SK-N-MC (cell line): Measurements from ENCODE around the gene MACF1.
A peak's percentile ranks its signal among the peaks of the same experiment; 100 is the strongest.

Source experiments
- DNase-seq: peaks from one replicate; pipeline ENCODE4 v3.0.0-alpha.2; 2011; ENCODE audit warnings: low read depth, low spot score
- H3K27ac ChIP-seq: fragments of 200-600 bp; sonication (generic); 2 replicates; pipeline ENCODE4 v1.5.1; 2016; ENCODE audit warnings: mixed run types
- H3K36me3 ChIP-seq: fragments of 200-600 bp; sonication (generic); 2 replicates; pipeline ENCODE4 v1.6.1; 2017; ENCODE audit warnings: antibody characterized with exemption, low read length, mixed read lengths; ENCODE audit not compliant: insufficient read depth
- H3K4me3 ChIP-seq: fragments of 200-600 bp; sonication (generic); 2 replicates; pipeline ENCODE4 v1.5.1; 2016
- H3K9ac ChIP-seq: fragments of 200-600 bp; sonication (generic); 2 replicates; pipeline ENCODE4 v1.8.0; 2017; ENCODE audit warnings: mixed run types, mixed read lengths; ENCODE audit not compliant: insufficient read length
- H3K9me3 ChIP-seq: fragments of 200-600 bp; sonication (generic); 2 replicates; pipeline ENCODE4 v1.6.1; 2017; ENCODE audit warnings: low read depth, mild to moderate bottlenecking, antibody characterized with exemption, low read length, moderate library complexity, mixed read lengths
- EZH2 ChIP-seq: fragments of 200-600 bp; sonication (generic); IDR thresholded peaks from one replicate; pipeline ENCODE4 v1.6.1; 2017; ENCODE audit warnings: antibody characterized with exemption
- FOXP2 ChIP-seq: optimal IDR thresholded peaks from 2 replicates; pipeline ENCODE3; 2011; ENCODE audit warnings: mild to moderate bottlenecking, moderate library complexity; ENCODE audit not compliant: insufficient read depth; ENCODE audit errors: extremely low read length, control extremely low read depth
- POLR2AphosphoS5 ChIP-seq: IDR thresholded peaks from 2 replicates; pipeline ENCODE4 v1.6.1; 2012; ENCODE audit warnings: mild to moderate bottlenecking, low read depth, low read length, borderline replicate concordance

The MACF1 gene

DNA sequence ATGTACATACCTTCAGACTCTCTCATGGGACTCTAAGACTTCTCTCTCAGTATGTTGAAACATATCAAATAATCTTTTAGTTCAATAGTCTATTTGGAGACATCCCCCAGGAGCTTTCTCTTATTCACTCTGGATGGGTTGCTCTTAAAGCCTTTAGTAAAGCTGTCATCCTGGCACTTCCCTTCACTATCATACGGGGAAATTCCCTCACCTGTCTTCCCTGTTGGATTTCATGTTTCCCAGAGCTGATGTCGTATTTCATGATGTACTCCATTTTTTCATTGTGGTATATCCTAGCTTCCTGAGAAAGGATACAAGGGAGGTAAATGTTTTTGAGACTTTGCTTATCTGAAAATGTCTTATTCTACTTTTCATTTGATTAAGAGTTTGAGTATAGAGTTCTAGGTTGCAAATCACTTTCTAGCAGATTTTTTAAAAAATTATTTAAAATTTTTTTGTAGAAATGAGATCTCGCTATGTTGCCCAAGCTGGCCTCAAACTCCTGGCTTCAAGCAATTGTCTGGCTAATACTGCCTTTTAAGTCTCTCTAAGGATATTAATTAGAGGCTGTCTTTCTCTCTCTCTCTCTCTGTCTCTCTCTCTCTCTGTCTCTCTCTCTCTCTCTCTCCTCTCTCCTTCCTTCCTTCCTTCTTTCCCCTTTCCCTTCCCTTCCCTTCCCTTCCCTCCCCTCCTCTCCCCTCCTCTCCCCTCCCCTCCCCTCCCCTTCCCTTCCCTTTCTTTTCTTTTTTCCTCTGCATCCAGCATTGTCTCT lies 17.0 kb upstream of the MACF1 start:
- no peak overlapping the region for H3K27ac ChIP-seq
- H3K9me3 ChIP-seq = no peaks in the 10 kb centered on the region
- no peak for TF ChIP-seq FOXP2
- TF ChIP-seq POLR2AphosphoS5 = no peak
- TF ChIP-seq EZH2 = no peak
- no peak overlapping the region for H3K4me3 ChIP-seq
- H3K36me3 ChIP-seq = no peaks in the 10 kb centered on the region
- no peak for DNase-seq
- H3K9ac ChIP-seq = no peak overlapping the region

DNA sequence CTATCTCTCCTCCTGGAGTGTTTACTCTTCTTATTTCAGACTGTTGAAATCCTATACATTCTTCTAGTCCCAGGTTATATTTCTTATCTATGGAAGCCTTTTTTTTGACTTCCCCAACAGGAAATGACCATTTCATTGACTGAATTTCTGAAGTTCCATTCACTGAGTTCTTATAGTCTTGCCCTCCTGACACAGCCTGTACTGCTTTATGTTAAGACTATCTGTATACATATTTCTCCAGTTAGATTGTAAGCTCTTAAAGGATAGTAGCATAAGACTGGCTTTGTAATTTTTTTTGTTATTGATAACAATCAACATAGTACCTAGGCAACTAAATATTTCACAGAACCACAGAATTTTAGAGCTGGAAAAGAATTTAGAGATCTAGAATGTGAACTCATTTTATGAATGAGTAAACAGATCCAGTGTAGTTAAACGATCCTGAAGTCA lies 14.9 kb upstream of the MACF1 start:
- Histone ChIP-seq H3K9ac (no peak overlapping the region), H3K4me3 (no peak overlapping the region), H3K27ac (no peak overlapping the region), H3K9me3 (no peaks in the 10 kb centered on the region), H3K36me3 (no peaks in the 10 kb centered on the region)
- no peak for TF ChIP-seq FOXP2
- no peak for TF ChIP-seq EZH2
- TF ChIP-seq POLR2AphosphoS5 = no peak
- DNase-seq = no peak

DNA sequence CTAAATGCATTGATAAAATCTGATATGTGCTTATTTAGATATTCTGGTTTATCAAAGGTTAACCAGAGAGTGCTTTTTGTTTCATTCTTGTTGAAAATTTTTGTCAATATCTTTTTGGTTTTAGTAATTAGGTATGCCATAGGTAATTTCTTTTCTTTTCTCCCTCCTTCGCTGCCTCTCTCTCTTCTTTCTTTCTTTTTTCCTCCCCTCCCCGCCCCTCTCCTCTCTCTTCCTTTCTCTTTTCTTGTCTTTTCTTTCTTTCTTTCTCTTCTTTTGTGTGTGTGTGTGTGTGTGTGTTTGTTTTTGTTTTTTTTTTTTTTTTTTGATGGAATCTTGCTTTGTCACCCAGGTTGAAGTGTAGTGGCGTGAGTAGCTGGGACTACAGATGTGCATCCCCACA lies 14.4 kb upstream of the MACF1 start:
- Histone ChIP-seq H3K27ac (no peak overlapping the region), H3K4me3 (no peak overlapping the region), H3K9me3 (no peaks in the 10 kb centered on the region), H3K9ac (no peak overlapping the region), H3K36me3 (no peaks in the 10 kb centered on the region)
- DNase-seq = no peak
- TF ChIP-seq EZH2 (no peak), FOXP2 (no peak), POLR2AphosphoS5 (no peak)

DNA sequence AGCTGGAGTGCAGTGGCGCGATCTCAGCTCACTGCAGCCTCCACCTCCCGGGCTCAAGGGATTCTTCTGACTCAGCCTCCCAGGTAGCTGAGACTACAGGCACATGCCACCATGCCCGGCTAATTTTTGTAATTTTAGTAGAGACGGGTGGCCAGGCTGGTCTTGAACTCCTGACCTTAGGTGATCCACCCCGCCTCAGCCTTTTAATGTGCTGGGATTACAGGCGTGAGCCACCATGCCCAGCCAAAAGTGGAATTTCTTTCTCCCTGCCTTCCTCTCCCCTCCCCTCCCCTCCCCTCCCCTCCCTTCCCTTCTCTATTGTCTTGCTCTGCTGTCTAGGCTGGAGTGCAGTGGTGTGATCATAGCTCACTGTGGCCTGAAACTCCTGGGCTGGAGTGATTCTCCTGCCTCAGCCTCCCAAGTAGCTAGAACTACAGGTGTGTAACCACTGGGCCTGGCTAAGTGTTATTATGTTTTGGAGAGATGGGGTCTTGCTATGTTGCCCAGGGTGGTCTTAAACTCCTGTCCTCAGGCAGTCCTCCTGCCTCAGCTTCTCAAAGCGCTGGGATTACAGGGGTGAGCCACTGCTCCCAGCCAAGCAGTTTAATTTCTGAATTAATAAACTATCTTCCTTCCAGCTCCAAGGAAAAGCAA lies 10.0 kb upstream of the MACF1 start:
- Histone ChIP-seq H3K4me3 (no peak overlapping the region), H3K9ac (no peak overlapping the region), H3K36me3 (no peaks in the 10 kb centered on the region), H3K9me3 (no peaks in the 10 kb centered on the region), H3K27ac (no peak overlapping the region)
- no peak for DNase-seq
- TF ChIP-seq POLR2AphosphoS5 (no peak), EZH2 (no peak)

DNA sequence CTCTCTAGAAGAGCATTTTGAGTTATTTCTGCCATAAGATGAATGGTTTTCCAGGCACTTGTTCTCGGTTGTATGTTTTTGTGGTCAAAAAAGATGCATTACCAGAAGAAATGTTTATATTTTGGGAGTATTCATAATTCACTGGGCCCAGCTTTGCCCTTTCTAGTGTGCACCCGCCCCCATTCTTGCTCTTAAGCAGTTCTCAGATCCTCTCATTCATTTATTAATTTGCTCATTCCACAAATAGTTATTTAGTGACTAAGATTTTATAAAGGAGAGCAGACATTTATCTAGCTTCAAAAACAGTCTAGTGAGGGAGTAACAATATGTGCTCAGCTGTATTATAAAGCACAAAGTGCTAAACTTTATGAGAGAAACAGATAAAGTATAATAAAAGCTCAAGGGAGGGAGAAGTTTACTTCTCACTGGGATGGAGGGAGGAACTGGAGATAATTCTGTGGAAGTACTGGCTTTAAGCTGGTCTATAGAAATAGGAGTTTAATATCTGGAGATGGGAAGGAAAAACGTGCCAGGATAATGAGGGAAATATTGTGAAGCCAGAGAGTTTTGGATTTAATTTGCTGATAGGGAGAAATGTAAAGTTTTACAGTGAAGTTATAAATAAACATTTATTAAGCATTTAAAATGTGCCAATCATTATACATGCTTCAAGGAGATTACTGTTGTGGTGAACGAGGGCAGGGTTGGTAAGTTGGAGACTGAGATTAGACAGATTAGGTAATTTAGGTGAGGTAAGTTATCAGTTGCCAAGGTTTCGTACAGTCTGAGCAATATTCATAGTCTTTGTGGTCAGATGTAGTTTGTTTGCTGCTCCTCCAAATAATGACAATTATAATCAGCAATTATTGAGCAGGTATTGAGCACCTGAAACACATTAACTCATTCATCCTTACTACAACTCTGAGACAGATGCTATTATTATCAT lies 9.1 kb upstream of the MACF1 start:
- Histone ChIP-seq H3K4me3 (no peak overlapping the region), H3K9me3 (no peaks in the 10 kb centered on the region), H3K27ac (no peak overlapping the region), H3K36me3 (no peaks in the 10 kb centered on the region), H3K9ac (no peak overlapping the region)
- DNase-seq = no peak
- no peak for TF ChIP-seq EZH2
- TF ChIP-seq FOXP2 = no peak
- TF ChIP-seq POLR2AphosphoS5 = no peak

DNA sequence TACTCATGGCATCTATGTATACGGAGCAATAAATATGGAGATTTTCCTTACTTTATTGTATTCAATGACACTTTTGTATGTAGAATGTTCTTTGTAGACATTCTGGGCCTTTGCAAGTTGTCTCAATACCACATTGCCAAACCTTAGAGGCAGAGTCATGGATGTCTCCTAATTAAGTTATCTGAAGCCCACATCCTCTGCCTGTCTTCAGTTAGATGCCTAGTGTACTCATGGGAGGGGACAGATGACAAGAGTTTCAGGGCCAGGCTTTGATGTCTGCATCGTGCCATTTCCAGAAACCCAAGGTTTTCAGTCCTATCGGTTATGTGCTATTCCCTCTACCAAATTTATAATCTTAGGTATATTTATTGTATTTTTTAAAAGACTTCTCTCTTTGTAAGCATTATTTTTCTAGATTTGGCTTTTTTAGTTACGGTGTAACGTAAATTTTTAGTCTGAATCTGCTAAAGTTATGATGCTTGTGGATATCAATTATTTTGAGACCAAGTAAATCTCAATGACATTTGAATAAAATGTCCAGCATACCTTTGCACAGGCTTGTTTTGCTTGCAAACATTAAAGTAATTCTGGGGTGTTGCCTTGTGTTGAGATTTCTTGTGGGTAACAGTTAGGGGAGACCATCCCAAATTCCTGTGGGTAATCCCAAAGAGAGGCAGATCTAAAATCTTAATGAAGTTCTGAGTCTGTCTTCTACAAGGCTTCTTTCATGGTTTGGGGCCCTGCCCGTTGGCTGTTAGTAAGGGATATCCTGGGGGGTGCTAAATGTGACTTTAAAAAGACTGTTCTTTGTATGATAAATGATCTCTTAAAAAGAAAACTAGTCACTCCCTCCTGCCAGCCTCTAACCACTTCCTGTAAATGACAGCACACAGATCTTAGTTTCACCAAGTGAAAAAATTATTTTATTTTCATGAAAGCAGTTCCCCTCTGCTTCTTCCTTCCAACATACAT lies 8.0 kb upstream of the MACF1 start:
- Histone ChIP-seq H3K9me3 (no peaks in the 10 kb centered on the region), H3K27ac (peak overlapping the region; percentile 42; the same call in 1 of the 2 replicates), H3K36me3 (no peaks in the 10 kb centered on the region), H3K9ac (no peak overlapping the region), H3K4me3 (peak overlapping the region; percentile 58)
- DNase-seq = peak; percentile 75
- TF ChIP-seq FOXP2 (no peak), POLR2AphosphoS5 (peak; percentile 27; the same call in 1 of the 2 replicates)

DNA sequence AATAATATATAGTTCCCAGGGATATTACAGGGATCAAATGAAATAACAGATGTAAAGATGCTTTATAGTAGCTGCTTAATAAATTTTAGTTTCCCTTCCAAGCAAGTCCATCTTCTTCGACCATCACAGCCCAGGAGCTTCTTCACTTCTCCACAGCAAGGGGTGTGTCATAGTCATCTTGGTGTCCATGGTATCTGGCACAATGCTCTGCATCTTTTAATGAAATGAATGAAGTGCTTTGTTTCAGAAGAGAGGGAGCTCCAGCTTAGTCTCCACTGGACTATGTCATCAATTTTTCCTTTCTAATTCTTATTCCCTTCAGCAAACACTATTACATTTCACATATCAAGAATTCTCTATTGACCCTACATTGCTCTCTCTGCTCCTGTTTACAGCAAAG lies 4.9 kb upstream of the MACF1 start:
- no peak overlapping the region for H3K27ac ChIP-seq
- H3K36me3 ChIP-seq = no peaks in the 10 kb centered on the region
- DNase-seq = no peak
- TF ChIP-seq FOXP2 (no peak), POLR2AphosphoS5 (no peak), EZH2 (no peak)
- no peak overlapping the region for H3K9ac ChIP-seq
- no peaks in the 10 kb centered on the region for H3K9me3 ChIP-seq
- H3K4me3 ChIP-seq = no peak overlapping the region
